ENCODE measurements around the gene USP12. TPM values are rescaled to one million over a fixed set of nuclear protein-coding genes. Genes with fewer than 3 reads are reported as not detected.
A peak's percentile ranks its signal among the peaks of the same experiment; 100 is the strongest.
"Not testable (repeated sequence)": the region's sequence is repeated elsewhere in the genome, so short reads cannot be mapped to it uniquely, and the experiment has no call there.

USP12 gene
- polyA plus RNA-seq, 12 donors, result 17.3 to 29.3 (median 25.5) TPM; not detected in 1

- no peak for DNase-seq
Observed at GRCh38 chr13:27159806-27160563, 11.6 kb downstream of the USP12 start.

- no peak for DNase-seq
Observed at GRCh38 chr13:27158335-27158734, 13.3 kb downstream of the USP12 start.

DNA sequence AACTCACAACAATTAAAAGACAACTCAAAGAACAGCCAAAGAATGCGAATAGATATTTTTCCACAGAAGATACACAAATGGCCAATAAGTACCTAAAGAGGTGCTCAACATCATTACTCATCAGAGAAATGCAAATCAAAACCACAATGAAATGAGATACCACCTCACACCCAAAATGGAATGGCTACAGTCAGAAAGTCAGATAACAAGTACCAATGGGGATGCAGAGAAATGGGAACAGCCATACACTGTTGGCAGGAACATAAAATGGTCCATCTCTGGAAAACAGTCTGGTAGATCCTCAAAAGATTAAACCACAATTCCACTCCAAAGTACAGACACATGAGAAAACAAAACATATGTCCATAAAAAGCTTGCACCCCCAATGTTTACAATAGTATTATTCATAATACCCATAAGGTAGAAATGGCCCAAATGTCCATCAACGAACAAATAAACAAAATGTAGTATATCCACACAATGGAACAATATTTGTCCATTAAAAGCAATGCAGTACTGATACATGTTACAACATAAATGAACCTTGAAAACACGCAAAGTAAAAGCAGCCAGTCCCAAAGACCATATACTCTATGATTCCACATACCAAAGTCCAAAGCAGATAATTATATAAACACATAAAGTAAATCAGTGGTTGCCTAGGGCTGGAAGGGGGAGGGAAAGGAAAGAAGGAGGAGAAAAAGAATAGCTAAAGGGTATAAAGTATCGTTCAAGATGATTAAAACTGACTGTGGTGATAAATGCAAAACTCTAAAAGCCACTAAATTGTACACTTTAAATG lies 19.6 kb downstream of the USP12 start:
- no peak for DNase-seq

DNA sequence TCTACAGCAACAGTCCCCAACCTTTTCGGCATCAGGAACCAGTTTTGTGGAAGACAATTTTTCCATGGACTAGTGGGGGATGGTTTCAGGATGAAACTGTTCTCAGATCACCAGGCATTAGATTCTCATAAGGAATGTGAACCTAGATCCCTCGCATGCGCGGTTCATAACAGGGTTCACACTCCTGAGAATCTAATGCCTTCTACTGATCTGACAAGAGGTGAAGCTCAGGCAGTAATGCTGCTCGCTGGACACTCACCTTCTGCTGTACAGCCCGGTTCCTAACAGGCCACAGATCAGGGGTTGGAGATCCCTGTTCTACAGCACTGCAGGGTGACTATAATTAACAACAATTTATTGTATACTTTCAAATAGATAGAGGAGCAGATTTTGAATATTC lies 21.9 kb downstream of the USP12 start:
- DNase-seq, result no peak

DNA sequence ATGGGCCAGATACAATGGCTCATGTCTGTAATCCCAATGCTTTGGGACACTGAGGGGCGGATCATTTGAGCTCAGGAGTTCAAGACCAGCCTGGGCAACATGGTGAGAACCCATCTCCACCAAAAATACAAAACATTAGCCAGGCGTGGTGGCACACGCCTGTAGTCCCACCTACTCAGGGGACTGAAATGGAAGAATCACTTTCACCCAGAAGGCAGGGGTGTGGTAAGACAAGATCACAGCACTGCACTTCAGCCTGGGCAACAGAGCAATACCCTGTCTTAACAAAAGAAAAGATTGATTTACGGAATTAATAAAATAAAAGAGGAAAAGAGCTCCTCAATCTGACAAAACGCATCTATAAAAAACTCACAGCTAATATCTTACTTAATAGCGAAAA lies 22.7 kb downstream of the USP12 start:
- no peak for DNase-seq

DNA sequence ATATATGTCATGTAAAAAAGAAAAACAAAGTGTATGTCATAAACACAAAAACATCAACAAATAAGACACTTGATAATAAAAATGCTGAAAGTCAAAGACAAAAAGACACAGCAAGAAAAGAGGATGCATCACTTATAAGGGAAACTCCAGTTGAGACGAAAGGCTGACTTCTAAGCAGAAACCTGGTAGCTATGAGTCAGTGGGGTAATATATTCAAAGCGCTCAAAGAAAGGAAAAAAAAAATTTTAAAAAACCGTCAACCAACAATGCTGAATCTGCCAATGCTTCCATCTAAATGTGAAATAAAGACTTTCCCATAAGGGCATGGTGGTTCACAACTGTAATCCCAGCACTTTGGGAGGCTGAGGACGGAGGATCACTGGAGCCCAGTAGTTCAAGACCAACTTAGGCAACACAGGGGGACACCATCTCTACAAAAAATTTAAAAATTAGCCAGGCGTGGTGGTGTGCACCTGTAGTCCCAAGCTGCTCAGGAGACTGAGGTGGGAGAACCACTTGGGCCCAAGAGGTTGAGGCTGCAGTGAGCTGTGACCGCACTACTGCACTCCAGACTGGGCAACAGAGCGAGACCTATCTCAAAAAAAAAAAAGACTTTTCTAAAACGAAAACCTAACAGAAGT lies 24.0 kb downstream of the USP12 start:
- no peak for DNase-seq

GRCh38 chr13:27141746-27142145 lies 29.9 kb downstream of the USP12 start:
- DNase-seq, result no peak

GRCh38 chr13:27141159-27141558 lies 30.5 kb downstream of the USP12 start:
- DNase-seq, result not testable (repeated sequence)

DNA sequence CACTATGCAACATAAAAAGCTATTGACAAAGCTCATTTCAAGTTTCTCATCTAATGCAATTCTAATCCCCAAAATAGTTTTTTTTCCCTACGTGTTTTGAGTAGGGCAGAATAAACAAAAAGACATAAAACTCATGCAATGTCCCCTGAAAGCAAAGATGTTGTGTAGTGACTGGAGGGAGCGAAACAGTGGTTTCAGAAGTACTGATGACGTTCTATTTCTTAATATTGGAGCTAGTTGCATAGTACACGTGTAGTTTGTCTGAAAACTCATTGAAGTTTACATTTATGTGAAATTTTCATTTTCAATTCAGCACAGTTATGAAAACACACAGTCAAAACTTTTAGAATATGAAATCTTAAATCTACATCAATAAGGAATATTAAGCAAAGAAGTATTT lies 31.6 kb downstream of the USP12 start:
- DNase-seq, result no peak

GRCh38 chr13:27139565-27139964 lies 32.0 kb downstream of the USP12 start:
- DNase-seq, result no peak

GRCh38 chr13:27138457-27139093 lies 33.0 kb downstream of the USP12 start:
- no peak for DNase-seq

- DNase-seq, result peak; percentile 26
Observed at GRCh38 chr13:27137759-27138158, 33.9 kb downstream of the USP12 start.

DNA sequence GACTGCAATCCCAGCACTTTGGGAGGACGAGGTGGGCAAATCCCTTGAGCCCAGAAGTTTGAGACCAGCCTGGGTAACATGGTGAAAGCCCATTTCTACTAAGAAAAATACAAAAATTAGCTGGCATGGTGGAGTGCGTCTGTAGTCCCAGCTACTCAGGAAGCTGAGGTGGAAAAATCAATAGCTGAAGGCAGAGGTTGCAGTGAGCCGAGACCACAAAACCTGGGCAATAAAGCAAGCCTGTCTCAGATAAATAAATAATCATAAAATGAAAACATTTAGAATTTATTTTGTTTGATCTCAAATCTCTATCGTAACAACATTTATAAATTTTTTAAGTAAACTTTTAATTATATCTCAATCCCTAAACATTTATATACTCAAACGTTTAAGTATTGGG lies 36.6 kb downstream of the USP12 start:
- no peak for DNase-seq

GRCh38 chr13:27133889-27134288 lies 37.7 kb downstream of the USP12 start:
- no peak for DNase-seq

- no peak for DNase-seq
Observed at GRCh38 chr13:27132538-27132937, 39.1 kb downstream of the USP12 start.

GRCh38 chr13:27131906-27132305 lies 39.7 kb downstream of the USP12 start:
- DNase-seq, result no peak

- no peak for DNase-seq
Observed at GRCh38 chr13:27130979-27131623, 40.5 kb downstream of the USP12 start.

GRCh38 chr13:27130223-27130978 lies 41.2 kb downstream of the USP12 start:
- DNase-seq, result no peak

GRCh38 chr13:27128825-27129627 lies 42.6 kb downstream of the USP12 start:
- no peak for DNase-seq

GRCh38 chr13:27126859-27127258 lies 44.8 kb downstream of the USP12 start:
- DNase-seq, result no peak

Measured in muscle of arm (tissue), 12 donors.